TTC549 (cell line): ENCODE data around the gene MPO.

ENCODE experiments used
- FAIRE-seq: peaks from 2 replicates; lab custom pipeline; 2012; peaks lifted over from hg19 to GRCh38; lab: Jason Lieb, UNC

The MPO gene

GRCh38 chr17:58319173-58320162 is 38.7 kb upstream of the MPO start:
- no peak for FAIRE-seq

- FAIRE-seq: no peak
Observed at GRCh38 chr17:58318627-58319172, 38.0 kb upstream of the MPO start.

GRCh38 chr17:58318065-58318481 is 37.3 kb upstream of the MPO start:
- FAIRE-seq: no peak

- FAIRE-seq: no peak
Observed at GRCh38 chr17:58317421-58318064, 36.8 kb upstream of the MPO start.

- FAIRE-seq: no peak
Observed at GRCh38 chr17:58316260-58316960, 35.7 kb upstream of the MPO start.

GRCh38 chr17:58315750-58316149 is 35.0 kb upstream of the MPO start:
- FAIRE-seq: no peak

GRCh38 chr17:58315281-58315711 is 34.6 kb upstream of the MPO start:
- FAIRE-seq: no peak

- no peak for FAIRE-seq
Observed at GRCh38 chr17:58314706-58315015, 33.9 kb upstream of the MPO start.

- no peak for FAIRE-seq
Observed at GRCh38 chr17:58313815-58314705, 33.3 kb upstream of the MPO start.

GRCh38 chr17:58312829-58313228 is 32.1 kb upstream of the MPO start:
- FAIRE-seq: no peak

- FAIRE-seq: no peak
Observed at GRCh38 chr17:58312021-58312630, 31.4 kb upstream of the MPO start.

GRCh38 chr17:58311429-58311894 is 30.7 kb upstream of the MPO start:
- no peak for FAIRE-seq

- no peak for FAIRE-seq
Observed at GRCh38 chr17:58310511-58311428, 30.0 kb upstream of the MPO start.

- FAIRE-seq: no peak
Observed at GRCh38 chr17:58309918-58310259, 29.2 kb upstream of the MPO start.

GRCh38 chr17:58308985-58309917 is 28.5 kb upstream of the MPO start:
- no peak for FAIRE-seq

GRCh38 chr17:58308173-58308984 is 27.6 kb upstream of the MPO start:
- FAIRE-seq: no peak

GRCh38 chr17:58307468-58308172 is 26.9 kb upstream of the MPO start:
- no peak for FAIRE-seq
